ENCODE data around the gene BTN3A1. TPM values are rescaled to one million over a fixed set of nuclear protein-coding genes. Genes with fewer than 3 reads are reported as not detected.
A peak's percentile ranks its signal among the peaks of the same experiment; 100 is the strongest.

Gene BTN3A1
- total and polyA plus RNA-seq, 10 of the 15 experiments (the other 5 are each of a cell fraction or from before 2014, with no cell fraction given), result 5.6 to 60.1 (median 16.1) TPM

DNA sequence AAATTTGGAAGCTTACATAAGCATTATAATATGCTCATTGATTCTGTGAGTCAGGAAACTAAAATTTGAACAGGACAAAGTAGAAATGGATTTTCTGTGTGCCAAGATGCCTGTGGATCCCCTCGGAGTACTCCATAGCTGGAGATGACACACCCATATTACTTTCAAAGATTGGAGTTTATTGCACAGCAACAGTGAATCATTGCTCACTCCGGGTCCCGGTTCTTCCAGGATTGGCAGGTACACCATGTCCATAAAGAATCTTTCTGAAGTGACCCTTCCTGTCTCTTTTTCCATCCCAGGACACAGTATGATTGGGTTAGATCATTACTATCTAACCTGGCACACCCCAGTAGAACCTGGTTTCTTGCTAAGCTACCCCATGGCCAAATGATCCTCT lies 21.8 kb upstream of the BTN3A1 start (continued):
- TF ChIP-seq EP300 (IDR thresholded peaks at IDR 0.05; ENCODE audit: borderline replicate concordance in 1 of 2, control insufficient read depth in 1 of 2, low read depth in 2 of 2, low read length in 2 of 2), result no peak
- no peak for TF ChIP-seq MTA3 (IDR thresholded peaks at IDR 0.05; ENCODE audit: borderline replicate concordance, low read length)
- TF ChIP-seq, protein P1, sequence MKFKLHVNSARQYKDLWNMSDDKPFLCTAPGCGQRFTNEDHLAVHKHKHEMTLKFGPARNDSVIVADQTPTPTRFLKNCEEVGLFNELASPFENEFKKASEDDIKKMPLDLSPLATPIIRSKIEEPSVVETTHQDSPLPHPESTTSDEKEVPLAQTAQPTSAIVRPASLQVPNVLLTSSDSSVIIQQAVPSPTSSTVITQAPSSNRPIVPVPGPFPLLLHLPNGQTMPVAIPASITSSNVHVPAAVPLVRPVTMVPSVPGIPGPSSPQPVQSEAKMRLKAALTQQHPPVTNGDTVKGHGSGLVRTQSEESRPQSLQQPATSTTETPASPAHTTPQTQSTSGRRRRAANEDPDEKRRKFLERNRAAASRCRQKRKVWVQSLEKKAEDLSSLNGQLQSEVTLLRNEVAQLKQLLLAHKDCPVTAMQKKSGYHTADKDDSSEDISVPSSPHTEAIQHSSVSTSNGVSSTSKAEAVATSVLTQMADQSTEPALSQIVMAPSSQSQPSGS (IDR thresholded peaks at IDR 0.05; ENCODE audit: low read length), result no peak
- no peak for TF ChIP-seq KDM1A (IDR thresholded peaks at IDR 0.05; ENCODE audit: borderline replicate concordance)
- TF ChIP-seq, protein P2, sequence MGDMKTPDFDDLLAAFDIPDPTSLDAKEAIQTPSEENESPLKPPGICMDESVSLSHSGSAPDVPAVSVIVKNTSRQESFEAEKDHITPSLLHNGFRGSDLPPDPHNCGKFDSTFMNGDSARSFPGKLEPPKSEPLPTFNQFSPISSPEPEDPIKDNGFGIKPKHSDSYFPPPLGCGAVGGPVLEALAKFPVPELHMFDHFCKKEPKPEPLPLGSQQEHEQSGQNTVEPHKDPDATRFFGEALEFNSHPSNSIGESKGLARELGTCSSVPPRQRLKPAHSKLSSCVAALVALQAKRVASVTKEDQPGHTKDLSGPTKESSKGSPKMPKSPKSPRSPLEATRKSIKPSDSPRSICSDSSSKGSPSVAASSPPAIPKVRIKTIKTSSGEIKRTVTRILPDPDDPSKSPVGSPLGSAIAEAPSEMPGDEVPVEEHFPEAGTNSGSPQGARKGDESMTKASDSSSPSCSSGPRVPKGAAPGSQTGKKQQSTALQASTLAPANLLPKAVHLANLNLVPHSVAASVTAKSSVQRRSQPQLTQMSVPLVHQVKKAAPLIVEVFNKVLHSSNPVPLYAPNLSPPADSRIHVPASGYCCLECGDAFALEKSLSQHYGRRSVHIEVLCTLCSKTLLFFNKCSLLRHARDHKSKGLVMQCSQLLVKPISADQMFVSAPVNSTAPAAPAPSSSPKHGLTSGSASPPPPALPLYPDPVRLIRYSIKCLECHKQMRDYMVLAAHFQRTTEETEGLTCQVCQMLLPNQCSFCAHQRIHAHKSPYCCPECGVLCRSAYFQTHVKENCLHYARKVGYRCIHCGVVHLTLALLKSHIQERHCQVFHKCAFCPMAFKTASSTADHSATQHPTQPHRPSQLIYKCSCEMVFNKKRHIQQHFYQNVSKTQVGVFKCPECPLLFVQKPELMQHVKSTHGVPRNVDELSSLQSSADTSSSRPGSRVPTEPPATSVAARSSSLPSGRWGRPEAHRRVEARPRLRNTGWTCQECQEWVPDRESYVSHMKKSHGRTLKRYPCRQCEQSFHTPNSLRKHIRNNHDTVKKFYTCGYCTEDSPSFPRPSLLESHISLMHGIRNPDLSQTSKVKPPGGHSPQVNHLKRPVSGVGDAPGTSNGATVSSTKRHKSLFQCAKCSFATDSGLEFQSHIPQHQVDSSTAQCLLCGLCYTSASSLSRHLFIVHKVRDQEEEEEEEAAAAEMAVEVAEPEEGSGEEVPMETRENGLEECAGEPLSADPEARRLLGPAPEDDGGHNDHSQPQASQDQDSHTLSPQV (IDR thresholded peaks at IDR 0.05), result no peak

DNA sequence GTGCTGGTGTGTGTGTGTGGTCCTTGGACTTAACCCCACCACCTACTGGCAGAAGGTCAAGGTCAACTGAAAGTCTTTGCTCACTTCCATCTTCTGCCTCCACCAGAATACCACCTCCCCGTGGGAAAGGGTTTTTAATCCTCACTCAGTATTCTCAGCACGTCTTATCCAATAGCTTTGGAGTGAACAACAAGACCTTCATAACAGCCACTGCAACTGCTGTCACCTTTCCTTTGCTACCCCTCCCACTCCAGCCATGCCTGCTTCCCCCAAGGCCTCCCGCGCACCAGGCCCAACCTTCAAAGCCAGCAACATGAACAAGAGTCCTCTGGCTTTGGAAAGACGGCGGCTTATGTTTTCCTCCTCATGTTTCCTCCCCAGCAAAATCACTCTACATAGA lies 20.0 kb upstream of the BTN3A1 start:
- intact Hi-C loops (cut with micrococcal nuclease; ENCODE audit: unreplicated experiment) (no loop called here), in situ Hi-C loops (cut with MboI) (no loop called here)
- no peak for ATAC-seq
- H3K27ac ChIP-seq (ENCODE audit: control insufficient read depth, insufficient read depth), result peak overlapping the region; percentile 86
- RAD21 ChIA-PET (ENCODE audit: unreplicated experiment), result interaction anchor here (1.3 kb wide), 1 partner anchor 40 kb away, joined by 7 read pairs; no protein-coding TSS in a partner anchor
- SMC1A ChIA-PET (ENCODE audit: uncharacterized antibody, unreplicated experiment), result interaction anchor here (1.6 to 2.7 kb wide), 3 partner anchors 12 to 92 kb away, joined by 4 to 8 read pairs (median 4); no protein-coding TSS in a partner anchor
- CTCF ChIA-PET, result no interaction called here
- no peaks in the 10 kb centered on the region; a peak in 1 of 4 replicates for H3K36me3 ChIP-seq (ENCODE audit: control insufficient read depth in 2 of 2, insufficient read depth in 2 of 2, low read length in 1 of 2)
- DNase-seq (ENCODE audit: low read depth, low spot score), result no peak
- H3K79me2 ChIP-seq (ENCODE audit: control insufficient read depth, insufficient read depth, low read length), result peaks cover 29% of the 10 kb centered on the region
- no peaks in the 10 kb centered on the region for H4K20me1 ChIP-seq (ENCODE audit: control insufficient read depth, insufficient read depth)
- TF ChIP-seq, protein P3, sequence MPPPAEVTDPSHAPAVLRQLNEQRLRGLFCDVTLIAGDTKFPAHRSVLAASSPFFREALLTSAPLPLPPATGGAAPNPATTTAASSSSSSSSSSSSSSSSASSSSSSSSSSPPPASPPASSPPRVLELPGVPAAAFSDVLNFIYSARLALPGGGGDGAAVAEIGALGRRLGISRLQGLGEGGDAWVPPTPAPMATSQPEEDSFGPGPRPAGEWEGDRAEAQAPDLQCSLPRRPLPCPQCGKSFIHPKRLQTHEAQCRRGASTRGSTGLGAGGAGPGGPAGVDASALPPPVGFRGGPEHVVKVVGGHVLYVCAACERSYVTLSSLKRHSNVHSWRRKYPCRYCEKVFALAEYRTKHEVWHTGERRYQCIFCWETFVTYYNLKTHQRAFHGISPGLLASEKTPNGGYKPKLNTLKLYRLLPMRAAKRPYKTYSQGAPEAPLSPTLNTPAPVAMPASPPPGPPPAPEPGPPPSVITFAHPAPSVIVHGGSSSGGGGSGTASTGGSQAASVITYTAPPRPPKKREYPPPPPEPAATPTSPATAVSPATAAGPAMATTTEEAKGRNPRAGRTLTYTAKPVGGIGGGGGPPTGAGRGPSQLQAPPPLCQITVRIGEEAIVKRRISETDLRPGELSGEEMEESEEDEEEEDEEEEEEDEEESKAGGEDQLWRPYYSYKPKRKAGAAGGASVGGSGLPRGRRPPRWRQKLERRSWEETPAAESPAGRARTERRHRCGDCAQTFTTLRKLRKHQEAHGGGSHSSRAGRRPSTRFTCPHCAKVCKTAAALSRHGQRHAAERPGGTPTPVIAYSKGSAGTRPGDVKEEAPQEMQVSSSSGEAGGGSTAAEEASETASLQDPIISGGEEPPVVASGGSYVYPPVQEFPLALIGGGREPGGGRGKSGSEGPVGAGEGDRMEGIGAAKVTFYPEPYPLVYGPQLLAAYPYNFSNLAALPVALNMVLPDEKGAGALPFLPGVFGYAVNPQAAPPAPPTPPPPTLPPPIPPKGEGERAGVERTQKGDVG (CRISPR knock-in tag; IDR thresholded peaks at IDR 0.05), result peak; percentile 38; the same call in 1 of the 2 replicates
- TF ChIP-seq CREM (IDR thresholded peaks at IDR 0.05; ENCODE audit: low read depth), result no peak
- H2AFZ ChIP-seq (ENCODE audit: control insufficient read depth, low read depth, low read length), result no peak overlapping the region
- no TSS peak for BruUV-seq (replicated peaks)
- H3K9me3 ChIP-seq (replicated peaks; ENCODE audit: control insufficient read depth, insufficient read depth, low read length), result no peaks in the 10 kb centered on the region
- H3K4me1 ChIP-seq (ENCODE audit: control insufficient read depth, insufficient read depth, low read length), result peaks cover 21% of the 10 kb centered on the region
- H3K4me3 ChIP-seq, result no peak overlapping the region
- no peaks in the 10 kb centered on the region for H3K27me3 ChIP-seq (replicated peaks in 1 of 2; ENCODE audit: control insufficient read depth in 2 of 2, insufficient read depth in 2 of 2, low read length in 1 of 2)
- WGBS (ENCODE audit: insufficient coverage, insufficient replicate concordance, low lambda C conversion rate, missing lambda C conversion rate), result 99% methylated on average over 6 of the region's 6 CpGs
- FAIRE-seq, result no peak
- H3K9ac ChIP-seq (ENCODE audit: control insufficient read depth, insufficient read depth, low read length), result no peak overlapping the region
- no peak overlapping the region for H3K4me2 ChIP-seq (ENCODE audit: control insufficient read depth, insufficient read depth)
- POLR2A ChIA-PET, result interaction anchor here (0.7 kb wide), 1 partner anchor 8 kb away, joined by 9 read pairs; no protein-coding TSS in a partner anchor
